Lower lobe of right lung (tissue), 2 donors: ENCODE measurements around the gene GFOD2. TPM values are rescaled to one million over a fixed set of nuclear protein-coding genes. Genes with fewer than 3 reads are reported as not detected.
A peak's percentile ranks its signal among the peaks of the same experiment; 100 is the strongest.

Experiments used
- ATAC-seq, 2 donors: fragments of 200-7000 bp; cut with Tn5 transposase; one replicate each; pipeline ENCODE4 v1.9.1; 2020 to 2022; ENCODE audit warnings: mild to moderate bottlenecking in 2 of 2, moderate library complexity in 2 of 2
- DNase-seq: peaks from one replicate; pipeline ENCODE4 v3.0.0-alpha.2; 2020
- H3K27ac ChIP-seq: fragments of 200-600 bp; one replicate; pipeline ENCODE4 v1.8.0; 2022
- H3K27me3 ChIP-seq: fragments of 200-600 bp; one replicate; pipeline ENCODE4 v1.8.0; 2022; ENCODE audit warnings: low read depth
- H3K36me3 ChIP-seq: fragments of 200-600 bp; one replicate; pipeline ENCODE4 v1.8.0; 2022; ENCODE audit warnings: mild to moderate bottlenecking
- H3K4me1 ChIP-seq: fragments of 200-600 bp; one replicate; pipeline ENCODE4 v1.8.0; 2022
- H3K4me3 ChIP-seq: fragments of 200-600 bp; one replicate; pipeline ENCODE4 v1.8.0; 2022; ENCODE audit warnings: mild to moderate bottlenecking
- H3K9me3 ChIP-seq: fragments of 200-600 bp; one replicate; pipeline ENCODE4 v1.8.0; 2022
- intact Hi-C: fragments of 100-400 bp; cut with DNase I; formaldehyde crosslinking; loops from one replicate; pipeline ENCODE4 v1.11.0; 2022
- total RNA-seq: library from RNA; stranded (reverse); fragmentation: NEBNext Ultra II Directional; extraction: Animal tissue kit (Norgen Biotek cat#: 25700); gene quantifications from one replicate; pipeline ENCODE4 v1.2.1, GENCODE V29; 2021
- TF ChIP-seq, protein P1 (sequence below): fragments of 200-600 bp; IDR thresholded peaks from one replicate; pipeline ENCODE4 v1.8.0; 2022; ENCODE audit warnings: antibody characterized with exemption, mild to moderate bottlenecking
- donor health status: DM: no; HTN: yes; CAD: no; lungs with severe emphysema.

The GFOD2 gene
- total RNA-seq, 1 donor from 2014 or later = 18.9 TPM

DNA sequence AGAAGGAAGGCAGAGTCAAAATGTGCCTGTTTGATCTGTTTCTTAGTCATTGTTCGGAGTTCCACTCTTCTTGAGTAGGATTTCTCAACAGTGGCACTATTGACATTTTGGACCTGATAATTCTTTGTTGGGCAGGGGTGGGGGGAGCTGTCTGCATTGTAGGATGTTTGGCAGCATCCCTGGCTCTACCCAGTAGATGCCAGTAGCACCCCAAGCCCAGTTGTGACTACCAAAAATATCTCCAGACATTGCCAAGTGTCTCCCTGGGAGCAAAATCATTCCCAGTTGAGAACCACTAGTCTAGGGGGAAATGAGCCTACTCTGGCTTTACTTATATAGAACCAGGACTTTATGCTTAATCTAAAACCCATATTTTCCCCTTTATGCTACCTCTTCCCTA, 1.1 kb upstream of the GFOD2 start:
- TF ChIP-seq, protein P1, sequence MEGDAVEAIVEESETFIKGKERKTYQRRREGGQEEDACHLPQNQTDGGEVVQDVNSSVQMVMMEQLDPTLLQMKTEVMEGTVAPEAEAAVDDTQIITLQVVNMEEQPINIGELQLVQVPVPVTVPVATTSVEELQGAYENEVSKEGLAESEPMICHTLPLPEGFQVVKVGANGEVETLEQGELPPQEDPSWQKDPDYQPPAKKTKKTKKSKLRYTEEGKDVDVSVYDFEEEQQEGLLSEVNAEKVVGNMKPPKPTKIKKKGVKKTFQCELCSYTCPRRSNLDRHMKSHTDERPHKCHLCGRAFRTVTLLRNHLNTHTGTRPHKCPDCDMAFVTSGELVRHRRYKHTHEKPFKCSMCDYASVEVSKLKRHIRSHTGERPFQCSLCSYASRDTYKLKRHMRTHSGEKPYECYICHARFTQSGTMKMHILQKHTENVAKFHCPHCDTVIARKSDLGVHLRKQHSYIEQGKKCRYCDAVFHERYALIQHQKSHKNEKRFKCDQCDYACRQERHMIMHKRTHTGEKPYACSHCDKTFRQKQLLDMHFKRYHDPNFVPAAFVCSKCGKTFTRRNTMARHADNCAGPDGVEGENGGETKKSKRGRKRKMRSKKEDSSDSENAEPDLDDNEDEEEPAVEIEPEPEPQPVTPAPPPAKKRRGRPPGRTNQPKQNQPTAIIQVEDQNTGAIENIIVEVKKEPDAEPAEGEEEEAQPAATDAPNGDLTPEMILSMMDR = no peak
- ATAC-seq = no peak
- intact Hi-C loops = no loop called here
- H3K27ac ChIP-seq = peak overlapping the region; percentile 86
- no peaks in the 10 kb centered on the region for H3K27me3 ChIP-seq
- H3K4me3 ChIP-seq = peak overlapping the region; percentile 96
- H3K9me3 ChIP-seq = no peaks in the 10 kb centered on the region
- no peak for DNase-seq
- H3K4me1 ChIP-seq = peaks cover 20% of the 10 kb centered on the region
- H3K36me3 ChIP-seq = peaks cover 20% of the 10 kb centered on the region

DNA sequence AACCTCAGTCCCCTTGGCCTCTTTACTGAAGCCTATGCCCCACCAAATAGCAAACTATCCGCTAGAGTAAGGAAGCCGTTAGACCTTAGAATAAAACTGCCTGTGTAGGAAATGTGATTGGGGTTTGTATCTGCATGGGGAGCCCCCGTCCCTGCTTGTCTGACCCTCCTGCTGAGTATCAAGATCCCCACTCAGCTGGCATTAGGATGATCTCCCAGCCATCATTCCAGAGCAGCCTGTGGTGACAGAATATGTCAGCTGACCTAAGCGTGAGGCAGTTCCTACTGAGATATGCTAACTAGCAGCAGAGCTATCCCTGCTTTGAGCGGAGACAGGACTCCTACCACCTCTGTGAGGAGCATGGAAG, 645 bp upstream of the GFOD2 start:
- Histone ChIP-seq H3K36me3 (peaks cover 15% of the 10 kb centered on the region), H3K4me3 (peak overlapping the region; percentile 96), H3K27ac (peak overlapping the region; percentile 86), H3K9me3 (no peaks in the 10 kb centered on the region), H3K4me1 (peaks cover 20% of the 10 kb centered on the region), H3K27me3 (no peaks in the 10 kb centered on the region)
- TF ChIP-seq, protein P1 = no peak
- DNase-seq (no peak), ATAC-seq (peak; percentile 54 to 55)
- intact Hi-C loops = no loop called here

DNA sequence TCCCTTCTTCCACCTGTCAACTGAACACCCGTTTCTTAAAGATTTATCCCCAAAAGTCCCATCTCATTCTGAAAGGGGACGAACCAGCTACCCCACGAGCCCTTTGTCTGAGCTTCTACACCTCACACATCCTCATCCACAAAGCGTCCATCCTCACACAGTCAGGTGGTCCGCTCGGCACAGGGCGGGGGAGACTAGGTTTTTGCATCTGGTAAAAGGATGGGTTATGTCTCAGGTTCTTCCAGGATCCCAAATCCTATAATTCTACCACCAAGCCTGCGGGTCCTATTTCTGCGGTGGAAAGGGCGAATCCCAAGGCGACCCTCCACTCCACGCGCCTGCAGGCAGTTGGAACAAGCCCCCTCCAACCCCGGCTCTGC, 458 bp downstream of the GFOD2 start:
- peak overlapping the region; percentile 96 for H3K4me3 ChIP-seq
- H3K27ac ChIP-seq = peak overlapping the region; percentile 86
- TF ChIP-seq, protein P1 = no peak
- intact Hi-C loops = no loop called here
- peaks cover 20% of the 10 kb centered on the region for H3K4me1 ChIP-seq
- no peak for DNase-seq
- no peaks in the 10 kb centered on the region for H3K9me3 ChIP-seq
- peak; percentile 5 to 11 for ATAC-seq
- no peaks in the 10 kb centered on the region for H3K27me3 ChIP-seq
- H3K36me3 ChIP-seq = peaks cover 8% of the 10 kb centered on the region

DNA sequence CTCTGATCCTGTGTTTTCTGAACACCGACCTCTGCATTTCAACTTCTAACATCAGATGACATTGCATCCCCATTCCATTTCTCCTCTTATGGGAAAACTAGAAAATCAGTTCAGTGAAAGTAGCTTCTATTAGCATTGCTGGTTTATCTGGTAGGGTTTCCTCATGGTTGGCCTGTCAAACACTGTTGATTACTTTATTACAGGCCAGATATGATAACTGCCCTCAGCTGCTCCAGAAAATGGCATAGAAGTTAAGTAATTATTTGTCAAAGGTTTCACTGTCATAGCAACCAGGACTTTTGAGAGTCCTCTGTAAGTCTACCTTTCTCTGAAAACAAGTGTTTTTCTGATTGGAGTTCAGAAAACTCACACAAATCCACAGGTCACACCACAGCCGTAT, 3.0 kb downstream of the GFOD2 start:
- H3K27ac ChIP-seq = no peak overlapping the region
- no peak overlapping the region for H3K4me3 ChIP-seq
- no peaks in the 10 kb centered on the region for H3K36me3 ChIP-seq
- TF ChIP-seq, protein P1 = no peak
- no peaks in the 10 kb centered on the region for H3K9me3 ChIP-seq
- H3K27me3 ChIP-seq = no peaks in the 10 kb centered on the region
- DNase-seq (no peak), ATAC-seq (no peak)
- intact Hi-C loops = no loop called here
- H3K4me1 ChIP-seq = peaks cover 20% of the 10 kb centered on the region

DNA sequence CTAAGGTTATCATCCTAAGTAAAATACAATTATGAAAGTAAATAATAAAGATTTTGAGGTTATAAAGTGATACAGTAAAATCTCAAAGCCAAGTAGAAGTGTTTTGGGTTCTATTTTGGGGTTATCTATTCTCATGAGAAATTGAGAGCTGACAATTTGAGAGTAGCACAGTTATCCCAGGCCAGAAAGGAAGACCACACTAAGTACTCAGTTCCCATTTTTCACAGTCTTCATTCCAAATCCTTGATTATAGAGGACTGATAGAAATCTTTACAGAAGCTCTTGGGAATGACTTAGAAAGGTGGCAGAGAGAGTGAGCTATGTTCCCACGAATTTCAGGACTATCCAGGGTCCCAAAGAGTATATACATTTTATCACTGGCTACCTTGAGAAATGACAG, 4.6 kb downstream of the GFOD2 start:
- no peaks in the 10 kb centered on the region for H3K27me3 ChIP-seq
- ATAC-seq (no peak), DNase-seq (no peak)
- no peaks in the 10 kb centered on the region for H3K36me3 ChIP-seq
- no peak overlapping the region for H3K27ac ChIP-seq
- TF ChIP-seq, protein P1 = no peak
- H3K4me1 ChIP-seq = peaks cover 12% of the 10 kb centered on the region
- no peak overlapping the region for H3K4me3 ChIP-seq
- intact Hi-C loops = no loop called here
- no peaks in the 10 kb centered on the region for H3K9me3 ChIP-seq
